SK-N-SH (cell line): ENCODE results near the gene NEGR1. TPM values are rescaled to one million over a fixed set of nuclear protein-coding genes. Genes with fewer than 3 reads are reported as not detected.

ENCODE experiments used
- CTCF ChIA-PET: fragments of 300-600, 350-600 bp; formaldehyde crosslinking; extraction: SDS; loops from one replicate; lab custom pipeline; 2021; lab: Yijun Ruan, JAX
- POLR2A ChIA-PET: fragments of 350-600 bp; sonication (Branson Sonifier 250); formaldehyde crosslinking; extraction: SDS; loops from one replicate; lab custom pipeline; 2020; ENCODE audit warnings: antibody characterized with exemption, inconsistent platforms; lab: Yijun Ruan, JAX
- DNase-seq: peaks from one replicate; pipeline ENCODE4 v3.0.0; 2012
- H2AFZ ChIP-seq: fragments of 200-600 bp; sonication (generic); 2 replicates; pipeline ENCODE4 v1.8.1; 2016; ENCODE audit warnings: antibody characterized with exemption, mild to moderate bottlenecking, low read depth
- H3F3A ChIP-seq: fragments of 200-600 bp; sonication (generic); replicated peaks from 2 replicates; pipeline ENCODE3; 2016; ENCODE audit warnings: antibody characterized with exemption, mild to moderate bottlenecking; ENCODE audit not compliant: insufficient read depth
- H3K27ac ChIP-seq, 2 experiments: fragments of 200-500 bp in 1 of 2; fragments of 200-600 bp in 1 of 2; sonication (Bioruptor generic) in 1 of 2; sonication (generic), shearing (Covaris generic) in 1 of 2; 2 replicates each; pipeline versions ENCODE4 v1.5.1 to v1.6.1; 2014 to 2016; ENCODE audit warnings: low read depth in 2 of 2, inconsistent platforms in 1 of 2, low read length in 1 of 2, mild to moderate bottlenecking in 1 of 2, mixed read lengths in 1 of 2
- H3K27me3 ChIP-seq: fragments of 200-600 bp; sonication (generic), shearing (Covaris generic); 2 replicates; pipeline ENCODE4 v1.6.1; 2016; ENCODE audit warnings: mixed run types; ENCODE audit not compliant: insufficient read depth
- H3K36me3 ChIP-seq, 2 experiments: fragments of 200-500 bp in 1 of 2; fragments of 200-600 bp in 1 of 2; sonication (Bioruptor generic) in 1 of 2; sonication (generic) in 1 of 2; replicated peaks in 1 of 2; 2 replicates each; pipeline versions ENCODE3 to v1.5.1; 2014 to 2016; ENCODE audit warnings: low read length in 1 of 2, mild to moderate bottlenecking in 1 of 2; ENCODE audit not compliant: insufficient read depth in 2 of 2, control insufficient read depth in 1 of 2
- H3K4me1 ChIP-seq, 2 experiments: fragments of 200-500 bp in 1 of 2; fragments of 200-600 bp in 1 of 2; sonication (Bioruptor generic) in 1 of 2; sonication (generic), shearing (Covaris generic) in 1 of 2; 2 replicates each; pipeline versions ENCODE4 v1.5.1 to v1.6.1; 2014 to 2016; ENCODE audit warnings: low read depth in 1 of 2, low read length in 1 of 2, mixed run types in 1 of 2; ENCODE audit not compliant: insufficient read depth in 2 of 2, control insufficient read depth in 1 of 2
- H3K4me2 ChIP-seq: fragments of 200-600 bp; sonication (generic), shearing (Covaris generic); 2 replicates; pipeline ENCODE4 v1.6.1; 2017; ENCODE audit warnings: mixed run types
- H3K4me3 ChIP-seq, 2 experiments: fragments of 200-500 bp in 1 of 2; fragments of 200-600 bp in 1 of 2; sonication (Bioruptor generic) in 1 of 2; sonication (generic), shearing (Covaris generic) in 1 of 2; 2 replicates each; pipeline versions ENCODE4 v1.5.1 to v1.8.1; 2014 to 2016; ENCODE audit warnings: low read depth in 2 of 2, inconsistent platforms in 1 of 2, low read length in 1 of 2, mild to moderate bottlenecking in 1 of 2, mixed read lengths in 1 of 2, moderate library complexity in 1 of 2
- H3K79me2 ChIP-seq: fragments of 200-600 bp; sonication (generic); 2 replicates; pipeline ENCODE4 v1.8.1; 2017; ENCODE audit warnings: mild to moderate bottlenecking; ENCODE audit not compliant: insufficient read depth
- H3K9ac ChIP-seq: fragments of 200-600 bp; sonication (generic); 2 replicates; pipeline ENCODE4 v1.6.1; 2017; ENCODE audit warnings: mixed run types
- H3K9me2 ChIP-seq: fragments of 200-600 bp; sonication (generic); 2 replicates; pipeline ENCODE4 v1.6.1; 2017; ENCODE audit warnings: mixed run types
- H3K9me3 ChIP-seq: fragments of 200-600 bp; sonication (generic); 2 replicates; pipeline ENCODE4 v1.6.1; 2017; ENCODE audit warnings: mixed run types, mild to moderate bottlenecking, moderate library complexity
- H4K20me1 ChIP-seq: fragments of 200-600 bp; sonication (generic); 2 replicates; pipeline ENCODE4 v1.6.1; 2017; ENCODE audit warnings: mild to moderate bottlenecking, mixed run types; ENCODE audit not compliant: insufficient read depth
- CTCF ChIP-seq: fragments of 200-600 bp; sonication (generic); IDR thresholded peaks from 2 replicates; pipeline ENCODE4 v1.6.1; 2017; ENCODE audit warnings: antibody characterized with exemption, mild to moderate bottlenecking, moderate library complexity
- EP300 ChIP-seq, 2 experiments: IDR thresholded peaks; 2 replicates each; pipeline versions ENCODE4 v1.4.0 to v1.6.1; 2012; ENCODE audit warnings: borderline replicate concordance in 1 of 2, low read depth in 1 of 2, low read length in 1 of 2
- FOXJ3 ChIP-seq: sonication (generic); formaldehyde crosslinking; IDR thresholded peaks from 2 replicates; pipeline ENCODE4 v1.5.1; 2020; ENCODE audit warnings: mild to moderate bottlenecking, missing genetic modification reagents
- FOXM1 ChIP-seq: IDR thresholded peaks from 2 replicates; pipeline ENCODE4 v1.4.0; 2012; ENCODE audit warnings: low read depth, mild to moderate bottlenecking
- GABPA ChIP-seq: IDR thresholded peaks from 2 replicates; pipeline ENCODE4 v1.4.0; 2012; ENCODE audit warnings: low read depth, mild to moderate bottlenecking
- IRF3 ChIP-seq: fragments of 150-350 bp; IDR thresholded peaks from 2 replicates; pipeline ENCODE4 v1.6.1; 2016; ENCODE audit warnings: mild to moderate bottlenecking, low read depth, low read length
- JUND ChIP-seq: IDR thresholded peaks from 2 replicates; pipeline ENCODE4 v1.4.0; 2012
- MAX ChIP-seq: IDR thresholded peaks from 2 replicates; pipeline ENCODE4 v1.4.0; 2012; ENCODE audit warnings: low read depth
- MEF2A ChIP-seq: IDR thresholded peaks from 2 replicates; pipeline ENCODE4 v1.4.0; 2012; ENCODE audit warnings: low read depth, borderline replicate concordance
- NFIC ChIP-seq: IDR thresholded peaks from 2 replicates; pipeline ENCODE4 v1.4.0; 2012; ENCODE audit warnings: borderline replicate concordance
- NRF1 ChIP-seq: IDR thresholded peaks from 2 replicates; pipeline ENCODE4 v1.6.1; 2012; ENCODE audit warnings: low read depth, mild to moderate bottlenecking, low read length
- RAD21 ChIP-seq: IDR thresholded peaks from 2 replicates; pipeline ENCODE4 v1.6.1; 2012; ENCODE audit warnings: mild to moderate bottlenecking, low read length
- RFX5 ChIP-seq: IDR thresholded peaks from 2 replicates; pipeline ENCODE4 v1.6.1; 2012; ENCODE audit warnings: mild to moderate bottlenecking, improper control_type of control experiment, low read length
- RXRA ChIP-seq: IDR thresholded peaks from 2 replicates; pipeline ENCODE4 v1.4.0; 2012; ENCODE audit warnings: low read depth, mild to moderate bottlenecking, borderline replicate concordance
- SIN3A ChIP-seq: IDR thresholded peaks from 2 replicates; pipeline ENCODE4 v1.6.1; 2012; ENCODE audit warnings: low read depth, mild to moderate bottlenecking, low read length, moderate library complexity, borderline replicate concordance
- SMC3 ChIP-seq: IDR thresholded peaks from 2 replicates; pipeline ENCODE4 v1.6.1; 2012; ENCODE audit warnings: low read depth, low read length, improper control_type of control experiment
- TAF1 ChIP-seq: IDR thresholded peaks from 2 replicates; pipeline ENCODE4 v1.6.1; 2012; ENCODE audit warnings: low read depth, mild to moderate bottlenecking, low read length, moderate library complexity, borderline replicate concordance
- TEAD4 ChIP-seq: IDR thresholded peaks from 2 replicates; pipeline ENCODE4 v1.4.0; 2012; ENCODE audit warnings: mild to moderate bottlenecking, borderline replicate concordance; ENCODE audit not compliant: insufficient read depth
- USF2 ChIP-seq: fragments of 150-350 bp; IDR thresholded peaks from 2 replicates; pipeline ENCODE4 v1.6.1; 2017; ENCODE audit warnings: antibody characterized with exemption, low read length, low read depth, borderline replicate concordance
- YY1 ChIP-seq: IDR thresholded peaks from 2 replicates; pipeline ENCODE4 v1.4.0; 2012; ENCODE audit warnings: low read depth, mild to moderate bottlenecking
- WGBS: methylation state at CpG from one replicate; pipeline ENCODE4 v1.1.6; 2017; ENCODE audit warnings: low lambda C conversion rate; 5-methylcytosine and 5-hydroxymethylcytosine counted together
- polyA plus RNA-seq, 3 experiments: library from polyadenylated mRNA; depleted of rRNA; stranded (reverse); fragments of >200 nt; gene quantifications; 2 replicates each; pipeline ENCODE4 v1.2.3, GENCODE V29; 2012

Gene NEGR1
- polyA plus RNA-seq, 1 of the 3 experiments (the other 2 are of a cell fraction): 0.21 TPM

GRCh38 chr1:71618191-71618590 lies 664.1 kb downstream of the NEGR1 start:
- no peaks in the 10 kb centered on the region for H3F3A ChIP-seq
- ChIA-PET CTCF (no interaction called here), POLR2A (no interaction called here)
- no peak overlapping the region for H3K27ac ChIP-seq
- no peaks in the 10 kb centered on the region for H4K20me1 ChIP-seq
- no peak overlapping the region for H3K4me2 ChIP-seq
- H3K79me2 ChIP-seq: no peaks in the 10 kb centered on the region
- H3K36me3 ChIP-seq: no peaks in the 10 kb centered on the region
- H3K9me3 ChIP-seq: no peaks in the 10 kb centered on the region
- no peak overlapping the region for H3K9ac ChIP-seq
- no peak overlapping the region for H3K4me3 ChIP-seq
- TF ChIP-seq MEF2A (no peak), NFIC (no peak), YY1 (no peak), IRF3 (no peak), EP300 (IDR thresholded peaks at IDR 0.05; ENCODE audit: borderline replicate concordance in 1 of 2, low read depth in 1 of 2, low read length in 1 of 2) (no peak), TAF1 (no peak), FOXM1 (no peak), RAD21 (no peak), RFX5 (no peak), GABPA (no peak), USF2 (no peak), MAX (no peak), TEAD4 (no peak), FOXJ3 (CRISPR knock-in tag) (no peak), SMC3 (no peak), JUND (no peak), NRF1 (no peak), RXRA (no peak)
- WGBS: 57% methylated on average over 4 of the region's 4 CpGs
- no peak overlapping the region for H2AFZ ChIP-seq
- no peaks in the 10 kb centered on the region for H3K9me2 ChIP-seq
- DNase-seq: no peak
- H3K4me1 ChIP-seq: no peaks in the 10 kb centered on the region
- H3K27me3 ChIP-seq: no peaks in the 10 kb centered on the region

- Histone ChIP-seq H3K27ac (no peak overlapping the region), H3K4me2 (no peak overlapping the region), H3F3A (no peaks in the 10 kb centered on the region), H2AFZ (no peak overlapping the region), H3K4me3 (no peak overlapping the region), H3K79me2 (no peaks in the 10 kb centered on the region), H3K9ac (no peak overlapping the region), H3K4me1 (no peaks in the 10 kb centered on the region), H3K27me3 (no peaks in the 10 kb centered on the region), H3K9me2 (no peaks in the 10 kb centered on the region), H4K20me1 (no peaks in the 10 kb centered on the region), H3K36me3 (no peaks in the 10 kb centered on the region), H3K9me3 (no peaks in the 10 kb centered on the region)
- CTCF ChIA-PET: no interaction called here
- DNase-seq: no peak
- 14% methylated on average over 1 of the region's 1 CpG for WGBS
- POLR2A ChIA-PET: no interaction called here
- TF ChIP-seq RXRA (no peak), EP300 (IDR thresholded peaks at IDR 0.05; ENCODE audit: borderline replicate concordance in 1 of 2, low read depth in 1 of 2, low read length in 1 of 2) (no peak), CTCF (no peak), MEF2A (no peak), SIN3A (no peak), FOXM1 (no peak), FOXJ3 (CRISPR knock-in tag) (no peak), USF2 (no peak)
Observed at GRCh38 chr1:71610476-71610875, 671.9 kb downstream of the NEGR1 start.
